Measurements from ENCODE around the gene ITGB1. TPM values are rescaled to one million over a fixed set of nuclear protein-coding genes. Genes with fewer than 3 reads are reported as not detected.

ITGB1 gene
- total and polyA plus RNA-seq, 2 donors from 2014 or later = 156 to 410 TPM

DNA sequence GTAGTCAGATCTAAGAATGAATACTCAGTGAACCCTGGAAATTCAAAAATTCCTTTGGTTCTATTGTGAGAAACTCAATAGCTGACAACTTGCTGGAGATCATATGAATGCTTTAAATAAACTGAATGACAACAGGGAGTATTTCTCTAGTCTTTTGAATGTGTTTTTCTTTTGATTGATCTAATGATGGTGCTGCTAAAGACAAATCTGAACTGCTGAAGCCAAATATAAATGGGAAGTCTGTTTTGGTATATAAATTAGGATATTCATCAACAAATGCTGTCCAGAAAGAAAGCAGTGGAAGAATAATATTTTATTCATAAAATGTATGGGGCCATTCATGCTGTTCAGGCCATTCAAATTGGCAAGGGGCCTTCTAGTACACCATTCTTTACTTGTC, 79.4 kb downstream of the ITGB1 start:
- no peak for FAIRE-seq
- H3K9me3 ChIP-seq (ENCODE audit: control insufficient read depth in 2 of 3, insufficient read depth in 1 of 3, low read length in 3 of 3) = no peaks in the 10 kb centered on the region

DNA sequence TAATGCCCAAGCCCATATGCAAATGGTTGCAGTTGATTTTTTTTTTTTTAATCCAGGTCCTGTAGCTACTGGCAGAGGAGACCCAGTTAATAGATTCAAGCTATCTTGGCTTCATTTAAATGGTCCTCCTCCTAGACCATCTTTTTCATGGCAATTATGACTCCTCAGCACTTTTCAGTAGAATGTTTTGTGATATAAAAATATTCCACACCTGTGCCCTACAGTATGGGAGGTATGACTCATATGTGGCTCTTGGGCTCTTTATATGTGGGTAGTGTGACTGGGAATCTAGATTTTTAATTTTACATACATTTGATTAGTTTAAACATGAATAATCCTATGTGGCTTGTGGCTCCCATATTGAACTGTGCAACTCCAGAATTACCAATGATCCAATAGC, 80.1 kb downstream of the ITGB1 start:
- no peak for FAIRE-seq

More for the DNA sequence above, 79.4 kb downstream of the ITGB1 start:
- H3K9ac ChIP-seq (ENCODE audit: low read length in 3 of 3) = no peak overlapping the region
- H3K4me1 ChIP-seq (ENCODE audit: control insufficient read depth in 2 of 3, insufficient read depth in 2 of 3, low read depth in 1 of 3, low read length in 3 of 3) = no peaks in the 10 kb centered on the region
- TF ChIP-seq, protein P1, sequence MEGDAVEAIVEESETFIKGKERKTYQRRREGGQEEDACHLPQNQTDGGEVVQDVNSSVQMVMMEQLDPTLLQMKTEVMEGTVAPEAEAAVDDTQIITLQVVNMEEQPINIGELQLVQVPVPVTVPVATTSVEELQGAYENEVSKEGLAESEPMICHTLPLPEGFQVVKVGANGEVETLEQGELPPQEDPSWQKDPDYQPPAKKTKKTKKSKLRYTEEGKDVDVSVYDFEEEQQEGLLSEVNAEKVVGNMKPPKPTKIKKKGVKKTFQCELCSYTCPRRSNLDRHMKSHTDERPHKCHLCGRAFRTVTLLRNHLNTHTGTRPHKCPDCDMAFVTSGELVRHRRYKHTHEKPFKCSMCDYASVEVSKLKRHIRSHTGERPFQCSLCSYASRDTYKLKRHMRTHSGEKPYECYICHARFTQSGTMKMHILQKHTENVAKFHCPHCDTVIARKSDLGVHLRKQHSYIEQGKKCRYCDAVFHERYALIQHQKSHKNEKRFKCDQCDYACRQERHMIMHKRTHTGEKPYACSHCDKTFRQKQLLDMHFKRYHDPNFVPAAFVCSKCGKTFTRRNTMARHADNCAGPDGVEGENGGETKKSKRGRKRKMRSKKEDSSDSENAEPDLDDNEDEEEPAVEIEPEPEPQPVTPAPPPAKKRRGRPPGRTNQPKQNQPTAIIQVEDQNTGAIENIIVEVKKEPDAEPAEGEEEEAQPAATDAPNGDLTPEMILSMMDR (IDR thresholded peaks at IDR 0.05; ENCODE audit: borderline replicate concordance, extremely low read depth, insufficient read depth) = no peak
- intact Hi-C loops (cut with DNase I) = no loop called here
- no peak overlapping the region for H3K4me3 ChIP-seq (ENCODE audit: low read length in 3 of 3)
- H3K27me3 ChIP-seq (ENCODE audit: control insufficient read depth, insufficient read depth, low read length) = no peaks in the 10 kb centered on the region
- no peak for DNase-seq
- H3K36me3 ChIP-seq (ENCODE audit: control insufficient read depth in 2 of 3, insufficient read depth in 3 of 3, low read length in 3 of 3) = no peaks in the 10 kb centered on the region
- H3K27ac ChIP-seq (ENCODE audit: low read depth in 2 of 2, low read length in 2 of 2) = no peak overlapping the region

DNA sequence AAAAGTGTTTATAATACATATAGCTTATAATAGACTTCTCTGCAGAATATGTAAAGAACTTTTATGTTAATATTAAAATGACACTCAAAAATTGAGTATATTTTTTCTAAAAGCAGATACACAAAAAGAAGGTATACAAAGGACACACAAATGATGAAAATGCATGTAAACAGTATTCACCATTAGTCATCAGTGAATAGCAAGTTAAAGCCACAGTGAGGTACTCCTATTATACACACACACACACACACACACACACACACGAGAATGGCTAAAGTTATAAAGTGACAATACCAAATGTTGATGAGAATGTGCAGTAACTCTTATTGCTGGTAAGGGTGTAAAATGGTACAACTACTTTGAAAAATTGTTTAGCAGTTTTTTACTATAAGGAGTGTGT, 92.9 kb downstream of the ITGB1 start:
- Histone ChIP-seq H3K4me3 (ENCODE audit: low read length in 3 of 3) (no peak overlapping the region), H3K27ac (ENCODE audit: low read depth in 2 of 2, low read length in 2 of 2) (no peak overlapping the region), H3K9ac (ENCODE audit: low read length in 3 of 3) (no peak overlapping the region), H3K27me3 (ENCODE audit: control insufficient read depth, insufficient read depth, low read length) (no peaks in the 10 kb centered on the region), H3K9me3 (ENCODE audit: control insufficient read depth in 2 of 3, insufficient read depth in 1 of 3, low read length in 3 of 3) (peaks cover 0 to 2% (median 0%) of the 10 kb centered on the region in 3 donors), H3K4me1 (ENCODE audit: control insufficient read depth in 2 of 3, insufficient read depth in 2 of 3, low read depth in 1 of 3, low read length in 3 of 3) (no peaks in the 10 kb centered on the region), H3K36me3 (ENCODE audit: control insufficient read depth in 2 of 3, insufficient read depth in 3 of 3, low read length in 3 of 3) (no peaks in the 10 kb centered on the region)
- DNase-seq (no peak), FAIRE-seq (no peak)
- intact Hi-C loops (cut with DNase I) = no loop called here
- TF ChIP-seq, protein P1 (IDR thresholded peaks at IDR 0.05; ENCODE audit: borderline replicate concordance, extremely low read depth, insufficient read depth) = no peak

More for the DNA sequence above, 80.1 kb downstream of the ITGB1 start:
- Histone ChIP-seq H3K27me3 (ENCODE audit: control insufficient read depth, insufficient read depth, low read length) (no peaks in the 10 kb centered on the region), H3K27ac (ENCODE audit: low read depth in 2 of 2, low read length in 2 of 2) (no peak overlapping the region), H3K9ac (ENCODE audit: low read length in 3 of 3) (no peak overlapping the region), H3K36me3 (ENCODE audit: control insufficient read depth in 2 of 3, insufficient read depth in 3 of 3, low read length in 3 of 3) (no peaks in the 10 kb centered on the region), H3K9me3 (ENCODE audit: control insufficient read depth in 2 of 3, insufficient read depth in 1 of 3, low read length in 3 of 3) (no peaks in the 10 kb centered on the region), H3K4me1 (ENCODE audit: control insufficient read depth in 2 of 3, insufficient read depth in 2 of 3, low read depth in 1 of 3, low read length in 3 of 3) (no peaks in the 10 kb centered on the region), H3K4me3 (ENCODE audit: low read length in 3 of 3) (no peak overlapping the region)
- intact Hi-C loops (cut with DNase I) = no loop called here
- TF ChIP-seq, protein P1 (IDR thresholded peaks at IDR 0.05; ENCODE audit: borderline replicate concordance, extremely low read depth, insufficient read depth) = no peak
- no peak for DNase-seq

DNA sequence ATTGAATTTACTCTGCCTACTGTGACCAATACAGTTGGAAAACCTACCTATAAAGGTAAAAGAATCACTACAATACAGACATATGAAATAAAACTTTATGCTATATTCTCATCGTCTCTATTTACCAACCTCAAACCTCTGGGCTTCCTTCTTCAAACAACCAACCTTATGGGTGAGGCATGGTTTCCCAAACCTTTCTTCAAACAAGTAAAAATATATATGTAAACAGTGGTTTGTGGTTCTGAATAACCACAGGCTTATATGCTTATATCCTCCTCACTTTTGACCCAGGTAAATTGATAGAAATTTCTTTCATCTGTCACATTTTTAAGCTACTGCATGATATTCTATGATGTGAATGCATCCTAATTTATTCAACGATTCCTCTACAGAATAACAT, 103.6 kb downstream of the ITGB1 start:
- no peak for DNase-seq
- H3K9ac ChIP-seq (ENCODE audit: low read length in 3 of 3) = no peak overlapping the region
- no peak for FAIRE-seq
- no peaks in the 10 kb centered on the region for H3K36me3 ChIP-seq (ENCODE audit: control insufficient read depth in 2 of 3, insufficient read depth in 3 of 3, low read length in 3 of 3)
- no peaks in the 10 kb centered on the region for H3K9me3 ChIP-seq (ENCODE audit: control insufficient read depth in 2 of 3, insufficient read depth in 1 of 3, low read length in 3 of 3)
- TF ChIP-seq, protein P1 (IDR thresholded peaks at IDR 0.05; ENCODE audit: borderline replicate concordance, extremely low read depth, insufficient read depth) = no peak
- no peak overlapping the region for H3K27ac ChIP-seq (ENCODE audit: low read depth in 2 of 2, low read length in 2 of 2)
- H3K27me3 ChIP-seq (ENCODE audit: control insufficient read depth, insufficient read depth, low read length) = no peaks in the 10 kb centered on the region
- H3K4me3 ChIP-seq (ENCODE audit: low read length in 3 of 3) = no peak overlapping the region
- intact Hi-C loops (cut with DNase I) = no loop called here
- no peaks in the 10 kb centered on the region for H3K4me1 ChIP-seq (ENCODE audit: control insufficient read depth in 2 of 3, insufficient read depth in 2 of 3, low read depth in 1 of 3, low read length in 3 of 3)
